WI38 (cell line): ENCODE measurements around the gene CAPS.
A peak's percentile ranks its signal among the peaks of the same experiment; 100 is the strongest.

Source experiments
- H3K4me3 ChIP-seq: 2 replicates; pipeline ENCODE4 v1.5.1; 2011; ENCODE audit warnings: low read depth, mild to moderate bottlenecking, control low read depth, low read length
- TF ChIP-seq, protein P1 (sequence below): IDR thresholded peaks from 2 replicates; pipeline ENCODE4 v1.5.1; 2012; ENCODE audit warnings: low read depth, mild to moderate bottlenecking, control low read depth, low read length

CAPS gene

DNA sequence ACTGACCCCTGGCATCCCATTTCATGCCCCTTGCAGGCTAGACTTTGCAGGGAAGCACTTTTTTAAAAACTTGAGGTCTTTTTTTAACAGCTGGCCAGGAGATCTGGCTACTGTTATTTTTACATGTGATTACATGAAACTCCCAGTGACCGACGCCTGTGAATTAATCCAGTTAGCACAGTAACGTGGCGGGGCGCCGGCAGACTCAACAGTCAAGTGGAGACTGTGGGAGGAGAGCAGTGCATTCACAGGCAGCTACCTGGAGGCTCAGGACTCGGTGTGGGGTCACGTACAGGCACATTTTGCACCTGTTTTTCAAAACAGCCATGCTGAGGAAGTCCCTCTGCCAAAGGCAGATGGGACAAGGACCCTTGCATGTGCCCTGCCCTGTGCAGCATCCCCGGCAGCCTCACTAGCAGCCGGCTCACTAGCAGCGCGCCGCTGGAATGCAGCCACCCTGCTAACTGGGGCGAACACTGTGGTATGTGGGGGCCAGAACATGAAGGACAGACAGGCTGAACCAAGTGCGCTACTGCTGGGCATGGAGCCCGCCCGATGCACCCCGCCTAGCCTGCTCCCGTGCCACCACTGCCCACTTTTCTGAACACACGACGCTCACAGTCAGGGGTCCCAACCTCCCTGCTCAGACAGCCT is 18.7 kb downstream of the CAPS start:
- TF ChIP-seq, protein P1, sequence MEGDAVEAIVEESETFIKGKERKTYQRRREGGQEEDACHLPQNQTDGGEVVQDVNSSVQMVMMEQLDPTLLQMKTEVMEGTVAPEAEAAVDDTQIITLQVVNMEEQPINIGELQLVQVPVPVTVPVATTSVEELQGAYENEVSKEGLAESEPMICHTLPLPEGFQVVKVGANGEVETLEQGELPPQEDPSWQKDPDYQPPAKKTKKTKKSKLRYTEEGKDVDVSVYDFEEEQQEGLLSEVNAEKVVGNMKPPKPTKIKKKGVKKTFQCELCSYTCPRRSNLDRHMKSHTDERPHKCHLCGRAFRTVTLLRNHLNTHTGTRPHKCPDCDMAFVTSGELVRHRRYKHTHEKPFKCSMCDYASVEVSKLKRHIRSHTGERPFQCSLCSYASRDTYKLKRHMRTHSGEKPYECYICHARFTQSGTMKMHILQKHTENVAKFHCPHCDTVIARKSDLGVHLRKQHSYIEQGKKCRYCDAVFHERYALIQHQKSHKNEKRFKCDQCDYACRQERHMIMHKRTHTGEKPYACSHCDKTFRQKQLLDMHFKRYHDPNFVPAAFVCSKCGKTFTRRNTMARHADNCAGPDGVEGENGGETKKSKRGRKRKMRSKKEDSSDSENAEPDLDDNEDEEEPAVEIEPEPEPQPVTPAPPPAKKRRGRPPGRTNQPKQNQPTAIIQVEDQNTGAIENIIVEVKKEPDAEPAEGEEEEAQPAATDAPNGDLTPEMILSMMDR, result no peak
- H3K4me3 ChIP-seq, result no peak overlapping the region

- TF ChIP-seq, protein P1, result no peak
- no peak overlapping the region for H3K4me3 ChIP-seq
Measured at GRCh38 chr19:5933391-5934068, 19.5 kb downstream of the CAPS start.

DNA sequence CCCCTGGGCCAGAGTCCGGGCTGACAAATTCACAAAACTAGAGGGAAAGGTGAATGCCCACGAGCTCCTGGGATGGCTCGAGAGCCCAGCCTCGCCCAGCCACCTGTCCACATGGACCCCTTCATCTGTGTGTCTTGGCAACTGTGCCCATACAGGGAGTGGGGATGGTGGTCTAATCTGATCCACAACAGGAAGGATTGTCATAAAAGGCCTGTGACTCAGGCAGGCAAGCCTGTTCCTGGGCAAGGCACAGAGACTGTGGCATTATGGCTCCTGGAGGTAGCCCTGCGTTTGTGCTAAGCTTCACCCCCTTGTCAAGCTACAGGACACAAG is 20.0 kb downstream of the CAPS start:
- H3K4me3 ChIP-seq, result no peak overlapping the region
- TF ChIP-seq, protein P1, result no peak

DNA sequence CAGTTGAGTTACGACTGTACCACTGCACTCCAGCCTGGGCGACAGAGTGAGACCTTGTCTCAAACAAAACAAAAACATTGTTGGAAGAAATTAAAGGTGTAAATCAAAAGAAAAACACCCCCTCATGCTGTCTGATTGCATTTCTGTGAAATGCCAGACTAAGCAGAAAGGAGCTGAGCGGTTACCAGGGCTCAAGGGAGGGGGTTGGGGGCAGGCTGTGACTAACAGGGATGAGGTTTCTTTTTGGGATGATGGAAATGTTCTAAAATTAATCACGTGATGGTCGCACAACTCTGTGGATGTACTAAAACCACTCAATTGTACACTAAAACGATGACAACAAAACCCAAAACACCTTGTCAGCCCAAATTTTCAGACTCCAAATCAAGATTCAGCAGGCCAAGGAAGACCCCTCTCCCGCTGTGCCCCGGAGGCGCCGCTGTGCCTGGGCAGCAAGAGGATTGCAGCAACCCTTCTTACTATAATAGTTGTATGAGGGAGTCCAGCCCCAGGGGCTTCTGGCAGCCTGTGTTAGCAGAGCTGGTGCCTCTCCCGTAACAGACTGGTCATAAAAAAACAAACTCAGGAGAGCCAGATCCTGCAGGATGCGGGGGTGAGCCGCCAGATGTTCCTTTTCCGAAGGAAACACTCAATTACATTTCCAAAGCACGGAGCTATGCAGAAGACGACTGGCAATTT is 20.9 kb downstream of the CAPS start:
- H3K4me3 ChIP-seq, result peak overlapping the region; percentile 24
- TF ChIP-seq, protein P1, result no peak

DNA sequence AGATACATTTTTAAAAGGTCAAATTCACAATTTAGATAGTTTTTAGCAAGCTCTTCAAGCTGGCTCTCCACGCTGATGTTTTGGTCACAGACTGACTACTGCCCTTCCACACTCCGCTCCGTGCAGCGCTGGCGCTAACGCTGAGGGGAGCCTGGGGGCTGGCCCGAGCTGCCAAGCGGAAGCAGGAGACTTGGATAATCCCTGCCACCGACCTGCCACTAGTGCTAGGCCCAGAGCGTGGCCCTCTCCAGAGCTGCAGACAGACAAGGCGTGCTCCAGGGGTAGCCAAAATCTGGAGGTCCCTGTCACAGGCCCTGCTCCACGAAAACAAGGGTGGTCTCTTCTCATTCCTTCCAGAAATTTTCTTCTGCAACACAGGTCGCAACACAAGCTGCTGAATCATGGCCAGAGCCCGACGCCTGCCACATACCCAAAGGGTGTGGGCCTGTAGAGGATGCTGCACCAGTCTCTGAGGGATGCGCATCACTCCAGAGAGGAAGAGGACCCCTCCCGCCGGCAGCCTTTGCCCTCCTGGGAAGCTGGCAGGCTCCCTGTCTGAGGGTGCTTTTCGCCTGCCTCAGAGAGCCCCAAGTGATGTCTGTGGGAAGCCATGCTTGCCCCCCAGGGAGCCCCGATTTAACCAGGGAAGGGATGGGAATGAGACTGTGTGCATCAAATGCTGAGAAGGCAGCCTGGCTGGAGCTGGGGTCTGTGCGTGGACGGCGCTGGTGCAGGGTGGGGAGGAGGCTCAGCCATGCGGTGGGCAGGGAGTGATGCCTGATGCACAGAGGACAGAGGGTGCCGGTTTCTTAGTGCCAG is 21.6 kb downstream of the CAPS start:
- no peak overlapping the region; the same call in 1 of the 2 replicates for H3K4me3 ChIP-seq
- TF ChIP-seq, protein P1, result no peak

- H3K4me3 ChIP-seq, result no peak overlapping the region
- TF ChIP-seq, protein P1, result no peak
Measured at GRCh38 chr19:5936292-5936592, 22.2 kb downstream of the CAPS start.
